Hematopoietic multipotent progenitor cell treated with erythropoietin and hydrocortisone succinate and interleukin-3 and kit ligand, for 17 days (in vitro differentiated cells): ENCODE measurements around the gene SOCS4.

Experiments
- DNase-seq: peaks from one replicate; pipeline ENCODE4 v3.0.0-alpha.2; 2015; ENCODE audit warnings: low spot score

The SOCS4 gene

DNA sequence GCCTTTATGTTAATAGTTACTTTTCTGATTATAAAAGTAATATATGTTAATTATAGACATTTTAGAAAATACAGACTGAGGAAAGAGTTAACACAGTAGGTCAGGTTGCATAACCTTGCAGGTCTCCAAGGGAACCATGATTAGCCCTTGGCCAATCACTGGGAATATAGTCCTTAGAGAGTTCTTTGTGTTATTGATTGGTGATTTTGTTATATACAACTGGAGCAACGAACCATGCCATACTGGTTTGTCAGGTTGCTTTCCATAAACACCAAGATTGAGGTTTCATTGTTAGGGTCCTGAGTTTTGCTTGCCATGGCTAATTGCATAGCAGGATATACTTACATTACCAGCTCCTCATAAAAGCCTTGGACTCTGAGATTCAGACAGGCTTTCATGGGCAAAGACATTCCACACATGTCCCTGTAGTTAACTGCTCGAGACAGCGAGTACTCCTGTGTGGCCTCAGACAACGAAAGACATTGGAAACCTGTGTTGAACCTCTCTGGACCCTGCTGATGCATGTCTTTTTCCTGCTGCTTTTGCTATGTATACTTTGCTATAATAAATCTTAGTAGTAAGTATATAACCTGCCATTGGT is 58.1 kb downstream of the SOCS4 start:
- no peak for DNase-seq

DNA sequence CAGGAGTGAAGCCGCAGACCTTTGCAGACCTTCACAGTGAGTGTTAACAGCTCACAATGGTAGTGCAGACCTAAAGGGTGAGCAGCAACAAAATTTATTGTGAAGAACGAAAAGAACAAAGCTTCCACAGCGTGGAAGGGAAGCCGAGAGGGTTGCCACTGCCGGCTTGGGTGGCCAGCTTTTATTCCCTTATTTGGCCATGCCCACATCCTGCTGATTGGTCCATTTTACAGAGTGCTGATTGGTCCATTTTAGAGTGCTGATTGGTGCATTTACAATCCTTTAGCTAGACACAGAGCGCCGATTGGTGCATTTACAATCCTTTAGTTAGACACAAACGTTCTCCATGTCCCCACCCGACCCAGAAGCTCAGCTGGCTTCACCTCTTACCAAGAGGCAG is 59.9 kb downstream of the SOCS4 start:
- no peak for DNase-seq

DNA sequence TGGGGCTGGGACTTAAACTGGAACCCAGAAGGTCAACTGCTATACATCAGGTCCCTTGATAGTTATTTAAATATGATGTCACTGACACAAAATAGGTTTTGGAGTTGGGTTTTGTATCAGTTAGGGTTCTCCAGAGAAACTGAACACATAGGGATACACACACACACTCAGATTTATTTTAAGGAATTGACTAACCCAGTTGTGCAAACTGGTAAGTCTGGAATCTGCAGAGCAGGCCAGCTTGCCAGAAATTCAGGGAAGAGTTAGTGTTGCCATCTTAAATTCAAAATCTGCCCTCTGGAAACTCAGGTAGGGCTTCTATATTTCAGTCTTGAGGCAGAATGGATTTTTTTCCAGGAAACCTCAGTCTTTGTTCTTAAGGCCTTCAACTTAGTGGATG is 61.3 kb downstream of the SOCS4 start:
- DNase-seq: no peak

DNA sequence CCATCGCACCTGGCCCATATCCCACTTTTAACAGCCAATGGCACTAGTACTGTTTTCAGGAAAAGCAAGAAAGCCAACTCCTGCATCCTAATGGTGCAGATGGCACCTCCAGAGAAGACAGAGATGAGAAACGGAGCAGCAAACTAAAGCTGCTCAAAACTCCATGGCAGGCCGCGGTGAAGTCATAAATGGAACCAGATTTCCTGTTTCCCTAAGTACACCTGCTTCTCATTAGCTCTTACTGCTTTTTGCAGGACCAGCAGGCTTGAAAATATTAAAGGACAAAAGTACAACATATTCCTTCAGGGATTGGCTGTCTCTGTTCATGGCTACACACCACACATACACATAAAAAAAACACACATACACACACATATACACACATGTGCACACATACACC is 65.3 kb downstream of the SOCS4 start:
- DNase-seq: no peak

DNA sequence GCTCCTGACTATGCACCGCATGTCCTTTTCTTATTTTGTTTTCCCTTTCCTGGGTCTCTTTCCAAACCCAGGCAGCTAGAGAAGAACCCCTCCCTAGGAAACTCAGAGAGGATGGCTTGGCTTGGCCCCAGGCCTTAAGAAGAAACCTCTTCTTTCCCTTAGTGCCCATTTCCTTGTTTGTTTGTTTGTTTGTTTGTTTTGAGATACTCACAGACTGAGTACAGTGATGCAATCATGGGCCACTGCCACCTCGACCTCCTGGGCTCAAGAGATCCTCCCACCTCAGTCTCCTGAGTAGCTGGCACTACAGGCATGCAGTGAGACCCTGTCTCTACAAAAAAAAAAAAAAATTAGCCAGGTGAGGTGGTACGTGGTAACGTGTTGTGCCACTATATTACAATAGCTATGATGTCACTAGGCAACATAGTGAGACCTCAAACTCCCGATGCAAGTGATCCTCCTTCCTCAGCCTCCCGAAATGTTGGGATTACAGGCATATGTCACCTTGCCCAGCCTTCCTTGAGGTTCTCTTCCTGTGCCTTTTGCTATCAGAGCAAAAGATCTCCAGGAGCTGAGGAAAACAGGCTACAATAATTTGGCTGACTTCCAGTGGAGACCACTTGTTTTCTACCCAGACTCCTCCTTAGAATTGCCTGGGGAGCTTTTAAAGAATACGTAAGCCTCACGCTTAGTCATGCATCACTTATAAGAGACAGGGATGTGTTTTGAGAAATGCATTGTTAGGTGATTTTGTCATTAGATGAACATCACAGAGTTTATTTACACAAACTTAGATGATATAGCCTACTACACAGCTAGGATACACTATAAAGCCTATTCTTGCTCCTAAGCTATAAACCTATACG is 67.5 kb downstream of the SOCS4 start:
- no peak for DNase-seq

DNA sequence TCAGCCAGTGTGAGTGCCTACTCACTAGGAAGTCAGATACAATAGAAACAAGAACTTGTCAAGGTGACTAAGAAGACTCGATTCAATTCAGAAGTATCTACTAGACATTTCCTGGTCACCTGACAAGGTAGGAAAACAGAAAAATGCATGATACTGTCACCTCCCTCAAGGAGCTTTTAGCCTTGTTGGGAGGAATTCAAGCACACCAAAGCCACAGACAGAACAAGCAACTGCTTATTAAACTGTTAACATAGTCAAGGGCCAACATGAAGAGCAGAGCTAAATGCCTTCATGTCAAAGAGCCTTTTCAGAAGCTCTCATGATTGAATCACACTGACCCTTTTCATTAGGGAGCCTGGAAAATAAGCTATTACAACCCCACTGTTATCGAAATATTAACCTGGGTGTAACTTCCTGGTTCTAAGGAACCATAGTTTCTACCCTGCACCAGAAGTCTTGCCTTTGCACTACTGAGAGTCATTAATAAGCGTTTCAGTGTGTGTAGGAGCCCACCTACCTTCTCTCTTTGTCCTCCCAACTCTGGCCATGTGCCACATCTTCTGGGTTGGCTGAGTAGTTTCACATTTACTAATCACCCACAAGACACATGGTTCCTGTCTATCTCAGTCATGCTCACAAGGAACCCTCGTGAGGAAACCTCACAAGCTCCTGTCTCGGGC is 71.0 kb downstream of the SOCS4 start:
- DNase-seq: peak; percentile 73

DNA sequence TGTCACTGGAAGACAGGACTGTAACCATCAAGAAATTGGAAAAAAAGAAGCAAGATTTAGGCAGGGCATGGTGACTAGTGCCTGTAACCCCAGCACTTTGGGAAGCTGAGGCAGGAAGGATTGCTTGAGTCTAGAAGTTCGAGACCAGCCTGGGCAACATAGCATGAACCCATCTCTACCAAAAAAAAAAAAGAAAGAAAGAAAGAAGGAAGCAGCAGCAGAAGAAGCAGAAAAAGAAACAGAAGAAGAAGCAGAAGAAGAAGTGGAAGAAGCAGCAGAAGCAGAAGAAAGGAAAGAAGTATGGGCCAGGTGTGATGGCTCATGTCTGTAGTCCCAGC is 71.5 kb downstream of the SOCS4 start:
- DNase-seq: no peak
